ENCODE data around the gene AKAP1. TPM values are rescaled to one million over a fixed set of nuclear protein-coding genes. Genes with fewer than 3 reads are reported as not detected.

Gene AKAP1
- total and polyA plus RNA-seq, 9 of the 15 experiments (the other 6 are each of a cell fraction or from before 2014, with no cell fraction given): 12.9 to 63.8 (median 36.4) TPM

- TF ChIP-seq ZNF592 (IDR thresholded peaks at IDR 0.05) (peak; percentile 57; the same call in 1 of the 2 replicates), SMAD3 (CRISPR knock-in tag; conservative IDR thresholded peaks at IDR 0.05) (no peak), ZBTB7A (IDR thresholded peaks at IDR 0.05; ENCODE audit: borderline replicate concordance, control insufficient read depth, low read depth, low read length) (peak; percentile 45; the same call in 1 of the 2 replicates), ZFX (CRISPR knock-in tag; IDR thresholded peaks at IDR 0.05) (0 out of 2 replicates have a peak, but pooled peaks have one; percentile 34), ARHGAP35 (IDR thresholded peaks at IDR 0.05; ENCODE audit: partially characterized antibody) (no peak), ZNF778 (CRISPR knock-in tag; IDR thresholded peaks at IDR 0.05) (no peak), MTA1 (IDR thresholded peaks at IDR 0.05; ENCODE audit: borderline replicate concordance) (no peak), NR3C1 (CRISPR knock-in tag; IDR thresholded peaks at IDR 0.05) (no peak), RBBP5 (IDR thresholded peaks at IDR 0.05; ENCODE audit: borderline replicate concordance, insufficient read depth, low read length, poor library complexity, severe bottlenecking) (peak; percentile 48), GABPB2 (CRISPR knock-in tag; conservative IDR thresholded peaks at IDR 0.05) (no peak), MEF2A (IDR thresholded peaks at IDR 0.05; ENCODE audit: control insufficient read depth, low read depth, low read length) (no peak), ELF4 (CRISPR knock-in tag; IDR thresholded peaks at IDR 0.05) (peak; percentile 50; the same call in 1 of the 2 replicates), NRF1 (conservative IDR thresholded peaks at IDR 0.05 in 1 of 2, IDR thresholded peaks at IDR 0.05 in 1 of 2) (no peak), NCOR1 (IDR thresholded peaks at IDR 0.05) (peak; percentile 30; the same call in 1 of the 2 replicates), DLX4 (CRISPR knock-in tag; IDR thresholded peaks at IDR 0.05) (no peak)
These were observed 22.6 kb downstream of the AKAP1 start (continued) for GRCh38 chr17:57107498-57108101.

Data from K562 (cell line).